HepG2 (cell line): Measurements from ENCODE around the gene DENND11. TPM values are rescaled to one million over a fixed set of nuclear protein-coding genes. Genes with fewer than 3 reads are reported as not detected.
A peak's percentile ranks its signal among the peaks of the same experiment; 100 is the strongest.

ENCODE experiments used
- ADNP ChIP-seq: sonication (generic); formaldehyde crosslinking; IDR thresholded peaks from 2 replicates; pipeline ENCODE4 v1.4.0; 2020; ENCODE audit warnings: missing genetic modification reagents
- BORCS8-MEF2B ChIP-seq: sonication (generic); formaldehyde crosslinking; IDR thresholded peaks from 2 replicates; pipeline ENCODE4 v1.8.0; 2022; ENCODE audit warnings: mild to moderate bottlenecking, missing genetic modification reagents
- CEBPG ChIP-seq: IDR thresholded peaks from 2 replicates; pipeline ENCODE4 v1.6.1; 2016
- E2F5 ChIP-seq: sonication (generic); formaldehyde crosslinking; conservative IDR thresholded peaks from 2 replicates; pipeline ENCODE4 v1.4.0; 2020; ENCODE audit warnings: missing genetic modification reagents
- GATAD1 ChIP-seq: IDR thresholded peaks from 2 replicates; pipeline ENCODE4 v1.6.1; 2016; ENCODE audit warnings: missing genetic modification reagents, missing compliant biosample characterization
- HCFC1 ChIP-seq: fragments of 150-350 bp; IDR thresholded peaks from 2 replicates; pipeline ENCODE4 v1.6.1; 2014; ENCODE audit warnings: low read depth, low read length
- HMGXB4 ChIP-seq, 2 experiments: sonication (generic) in 1 of 2; formaldehyde crosslinking in 1 of 2; IDR thresholded peaks; 2 replicates each; pipeline versions ENCODE4 v1.4.0 to v1.6.1; 2018 to 2020; ENCODE audit warnings: missing genetic modification reagents in 2 of 2, borderline replicate concordance in 1 of 2, low read depth in 1 of 2, mild to moderate bottlenecking in 1 of 2, missing biosample characterization in 1 of 2
- KLF11 ChIP-seq: IDR thresholded peaks from 2 replicates; pipeline ENCODE4 v1.6.1; 2016; ENCODE audit warnings: missing compliant biosample characterization
- NFE2L1 ChIP-seq: sonication (generic); formaldehyde crosslinking; IDR thresholded peaks from 2 replicates; pipeline ENCODE4 v1.4.0; 2020; ENCODE audit warnings: missing genetic modification reagents, mild to moderate bottlenecking, borderline replicate concordance
- NR1H2 ChIP-seq: sonication (generic); formaldehyde crosslinking; IDR thresholded peaks from 2 replicates; pipeline ENCODE4 v1.8.1; 2022; ENCODE audit warnings: low read depth, missing genetic modification reagents, borderline replicate concordance
- NR2F6 ChIP-seq, 2 experiments: IDR thresholded peaks; 2 replicates each; pipeline ENCODE4 v1.6.1; 2016; ENCODE audit warnings: antibody characterized with exemption in 1 of 2, mild to moderate bottlenecking in 1 of 2
- RXRA ChIP-seq: sonication (generic); formaldehyde crosslinking; IDR thresholded peaks from 2 replicates; pipeline ENCODE4 v1.5.1; 2020; ENCODE audit warnings: missing genetic modification reagents
- SALL2 ChIP-seq: sonication (generic); formaldehyde crosslinking; IDR thresholded peaks from 2 replicates; pipeline ENCODE4 v1.8.1; 2023; ENCODE audit warnings: mild to moderate bottlenecking, missing genetic modification reagents, inconsistent platforms
- SRY ChIP-seq: sonication (generic); formaldehyde crosslinking; IDR thresholded peaks from 2 replicates; pipeline ENCODE4 v1.8.0; 2022; ENCODE audit warnings: mild to moderate bottlenecking, missing genetic modification reagents
- TAF1 ChIP-seq: sonication (generic); formaldehyde crosslinking; IDR thresholded peaks from 2 replicates; pipeline ENCODE4 v1.4.0; 2020; ENCODE audit warnings: missing genetic modification reagents
- THAP9 ChIP-seq: sonication (generic); formaldehyde crosslinking; IDR thresholded peaks from 2 replicates; pipeline ENCODE4; 2020; ENCODE audit warnings: missing genetic modification reagents, mild to moderate bottlenecking, borderline replicate concordance
- WIZ ChIP-seq: sonication (generic); formaldehyde crosslinking; IDR thresholded peaks from 2 replicates; pipeline ENCODE4 v1.5.1; 2020; ENCODE audit warnings: mild to moderate bottlenecking, missing genetic modification reagents
- ZBTB33 ChIP-seq: sonication (generic); formaldehyde crosslinking; IDR thresholded peaks from 2 replicates; pipeline ENCODE4 v1.4.0; 2020; ENCODE audit warnings: missing genetic modification reagents
- ZKSCAN8 ChIP-seq: IDR thresholded peaks from 2 replicates; pipeline ENCODE4 v1.6.1; 2016; ENCODE audit warnings: borderline replicate concordance, missing genetic modification reagents, missing compliant biosample characterization
- ZMYM3 ChIP-seq: sonication (generic); formaldehyde crosslinking; IDR thresholded peaks from 2 replicates; pipeline ENCODE4 v1.5.1; 2020; ENCODE audit warnings: mild to moderate bottlenecking, missing genetic modification reagents
- ZNF337 ChIP-seq: sonication (generic); formaldehyde crosslinking; IDR thresholded peaks from 2 replicates; pipeline ENCODE4 v1.5.1; 2020; ENCODE audit warnings: missing genetic modification reagents, low read depth, mild to moderate bottlenecking, borderline replicate concordance
- ZNF556 ChIP-seq: sonication (generic); formaldehyde crosslinking; IDR thresholded peaks from 2 replicates; pipeline ENCODE4 v1.4.0; 2020; ENCODE audit warnings: mild to moderate bottlenecking, missing genetic modification reagents, borderline replicate concordance
- polyA plus RNA-seq, 8 experiments: library from polyadenylated mRNA; depleted of rRNA in 3 of 8; stranded (reverse) in 7 of 8; unstranded in 1 of 8; fragments of >200 nt; fragmentation: Illumina TruSeq in 4 of 8; extraction: Trizol in 4 of 8; gene quantifications; 2 replicates each; pipeline versions ENCODE4 v1.2.1 to v1.2.3, GENCODE V29; 2011 to 2016; ENCODE audit warnings: low read depth in 4 of 8, missing spikeins in 1 of 8, mixed read lengths in 1 of 8; ENCODE audit not compliant: insufficient read depth in 1 of 8
- total RNA-seq, 5 experiments: library from RNA; depleted of rRNA; stranded (reverse); fragments of >200 nt; fragmentation: Illumina TruSeq; extraction: Trizol; gene quantifications; 2 replicates each; pipeline ENCODE4 v1.2.3, GENCODE V29; 2016; ENCODE audit warnings: low read depth in 1 of 5

Gene DENND11
- total and polyA plus RNA-seq, 2 of the 13 experiments (the other 11 are each of a cell fraction or from before 2014, with no cell fraction given): 7.1 to 10.5 TPM

GRCh38 chr7:141737836-141738591 lies 36.0 kb upstream of the DENND11 start, which contains the start of gene SSBP1 (continued):
- peak; percentile 77 for TF ChIP-seq ZBTB33 (CRISPR knock-in tag)
- TF ChIP-seq WIZ: peak; percentile 80
- no peak; the same call in 1 of the 2 replicates for TF ChIP-seq NR1H2
- peak; percentile 82 for TF ChIP-seq TAF1 (CRISPR knock-in tag)
- peak; percentile 65 for TF ChIP-seq RXRA
- peak; percentile 54; the same call in 1 of the 2 replicates for TF ChIP-seq KLF11 (CRISPR knock-in tag)
- TF ChIP-seq SRY (CRISPR knock-in tag): peak; percentile 62; the same call in 1 of the 2 replicates
- TF ChIP-seq ZNF556 (CRISPR knock-in tag): peak; percentile 98
- TF ChIP-seq E2F5: 0 out of 2 replicates have a peak, but pooled peaks have one; percentile 28
- peak; percentile 80 for TF ChIP-seq ZMYM3 (CRISPR knock-in tag)
- peak; percentile 89 for TF ChIP-seq BORCS8-MEF2B (CRISPR knock-in tag)
- TF ChIP-seq HMGXB4 (CRISPR knock-in tag; IDR thresholded peaks at IDR 0.05; ENCODE audit: borderline replicate concordance in 1 of 2, low read depth in 1 of 2): peak; percentile 97 to 98
- no peak for TF ChIP-seq ADNP (CRISPR knock-in tag)
- TF ChIP-seq CEBPG (CRISPR knock-in tag): peak; percentile 66
- TF ChIP-seq HCFC1: peak; percentile 85
- TF ChIP-seq SALL2 (CRISPR knock-in tag): peak; percentile 95
- TF ChIP-seq ZKSCAN8 (CRISPR knock-in tag): peak; percentile 86; the same call in 1 of the 2 replicates
- no peak for TF ChIP-seq NFE2L1 (CRISPR knock-in tag)
- TF ChIP-seq NR2F6 (IDR thresholded peaks at IDR 0.05): 0 out of 2 replicates have a peak, but pooled peaks have one; percentile 25
- 0 out of 2 replicates have a peak, but pooled peaks have one; percentile 26 for TF ChIP-seq NR2F6 (CRISPR knock-in tag; IDR thresholded peaks at IDR 0.05)
- TF ChIP-seq GATAD1 (CRISPR knock-in tag): peak; percentile 99
- TF ChIP-seq THAP9: peak; percentile 97
- TF ChIP-seq ZNF337 (CRISPR knock-in tag): peak; percentile 57; the same call in 1 of the 2 replicates
